HepG2 (cell line): ENCODE measurements around the gene TTLL11. TPM values are rescaled to one million over a fixed set of nuclear protein-coding genes. Genes with fewer than 3 reads are reported as not detected.

ENCODE experiments used
- ATAC-seq: fragments of 200-7000 bp; cut with Tn5 transposase; 3 replicates; pipeline ENCODE4 v1.9.1; 2020; ENCODE audit warnings: mild to moderate bottlenecking, moderate library complexity
- BruUV-seq: library from RNA; stranded (reverse); fragments of 400-500 nt; replicated peaks from 2 replicates; lab custom pipeline; 2021; lab: Mats Ljungman, UMichigan
- CTCF ChIA-PET: fragments of 300-600 bp; formaldehyde crosslinking; extraction: SDS; loops from one replicate; lab custom pipeline; 2021; ENCODE audit warnings: low total read pairs, inconsistent platforms, low intra/inter-chr PET ratio; lab: Yijun Ruan, JAX
- POLR2A ChIA-PET: fragments of 350-600 bp; sonication (Branson Sonifier 250); formaldehyde crosslinking; loops from one replicate; lab custom pipeline; 2020; ENCODE audit warnings: antibody characterized with exemption, inconsistent platforms; lab: Yijun Ruan, JAX
- DNase-seq: peaks from one replicate; pipeline ENCODE4 v3.0.0-alpha.2; 2015; ENCODE audit warnings: low spot score
- FAIRE-seq: peaks from 3 replicates; lab custom pipeline; 2011; peaks lifted over from hg19 to GRCh38; lab: Jason Lieb, UNC
- H2AFZ ChIP-seq: one replicate; pipeline ENCODE4 v1.6.1; 2011; ENCODE audit warnings: low read length, inconsistent platforms
- H3K27ac ChIP-seq: fragments of 300-600 bp; 3 replicates; pipeline ENCODE4 v1.8.0; 2011; ENCODE audit warnings: mixed run types, mild to moderate bottlenecking, mixed read lengths, low read length, inconsistent platforms; ENCODE audit not compliant: insufficient read depth; ENCODE audit errors: extremely low read length
- H3K27me3 ChIP-seq, 2 experiments: fragments of 200-600 bp in 1 of 2; 2 replicates in 1 of 2; 3 replicates in 1 of 2; pipeline versions ENCODE4 v1.6.0 to v1.8.0; 2011; ENCODE audit warnings: low read length in 2 of 2, mild to moderate bottlenecking in 2 of 2, moderate library complexity in 2 of 2, inconsistent platforms in 1 of 2; ENCODE audit not compliant: insufficient read depth in 2 of 2, control insufficient read depth in 1 of 2
- H3K36me3 ChIP-seq, 2 experiments: fragments of 200-600 bp in 1 of 2; replicated peaks in 1 of 2; 2 replicates in 1 of 2; 3 replicates in 1 of 2; pipeline versions ENCODE4 v1.5.1 to v1.8.0; 2011; ENCODE audit warnings: low read length in 2 of 2, inconsistent platforms in 1 of 2; ENCODE audit not compliant: insufficient read depth in 2 of 2, control insufficient read depth in 1 of 2
- H3K4me1 ChIP-seq: 2 replicates; pipeline ENCODE4 v1.5.1; 2012; ENCODE audit warnings: low read length, inconsistent platforms; ENCODE audit not compliant: insufficient read depth
- H3K4me2 ChIP-seq: 2 replicates; pipeline ENCODE4 v1.6.0; 2011; ENCODE audit warnings: low read depth, low read length, inconsistent platforms
- H3K4me3 ChIP-seq, 3 experiments: fragments of 200-600 bp in 1 of 3; sonication (generic), shearing (Covaris generic) in 1 of 3; replicated peaks in 1 of 3; 2 replicates each; pipeline ENCODE4 v1.5.1; 2011 to 2016; ENCODE audit warnings: low read length in 3 of 3, inconsistent platforms in 2 of 3, low read depth in 2 of 3, mild to moderate bottlenecking in 2 of 3, control low read depth in 1 of 3, mixed read lengths in 1 of 3; ENCODE audit not compliant: insufficient read depth in 1 of 3
- H3K79me2 ChIP-seq: one replicate; pipeline ENCODE4 v1.6.1; 2011; ENCODE audit warnings: low read length, inconsistent platforms; ENCODE audit not compliant: insufficient read depth
- H3K9ac ChIP-seq: 2 replicates; pipeline ENCODE4 v1.6.0; 2011; ENCODE audit warnings: mild to moderate bottlenecking, low read depth, low read length, inconsistent platforms; ENCODE audit not compliant: insufficient read depth
- H3K9me3 ChIP-seq: 2 replicates; pipeline ENCODE4 v1.5.1; 2012; ENCODE audit warnings: mild to moderate bottlenecking, low read length
- H4K20me1 ChIP-seq: 2 replicates; pipeline ENCODE4 v1.6.0; 2011; ENCODE audit warnings: inconsistent platforms, mild to moderate bottlenecking, low read length, moderate library complexity; ENCODE audit not compliant: insufficient read depth
- GABPA ChIP-seq, 2 experiments: IDR thresholded peaks; 2 replicates each; pipeline ENCODE4 v1.6.1; 2011 to 2016; ENCODE audit warnings: low read depth in 2 of 2, low read length in 1 of 2, missing biosample characterization in 1 of 2, missing genetic modification characterization in 1 of 2
- MTF2 ChIP-seq: sonication (generic); formaldehyde crosslinking; IDR thresholded peaks from 2 replicates; pipeline ENCODE4 v1.5.0; 2020; ENCODE audit warnings: missing genetic modification reagents, borderline replicate concordance
- PTBP1 ChIP-seq: fragments of 200-400 bp; formaldehyde crosslinking; IDR thresholded peaks from 2 replicates; pipeline ENCODE4 v1.6.1; 2018; ENCODE audit warnings: low read length, low read depth; ENCODE audit not compliant: poor library complexity, severe bottlenecking
- YEATS2 ChIP-seq: sonication (generic); formaldehyde crosslinking; IDR thresholded peaks from 2 replicates; pipeline ENCODE4 v1.4.0; 2020; ENCODE audit warnings: missing genetic modification reagents, borderline replicate concordance
- ZNF552 ChIP-seq: sonication (generic); formaldehyde crosslinking; IDR thresholded peaks from 2 replicates; pipeline ENCODE4 v1.9.0; 2022; ENCODE audit warnings: missing genetic modification reagents, mild to moderate bottlenecking, borderline replicate concordance
- ZNF556 ChIP-seq: sonication (generic); formaldehyde crosslinking; IDR thresholded peaks from 2 replicates; pipeline ENCODE4 v1.4.0; 2020; ENCODE audit warnings: mild to moderate bottlenecking, missing genetic modification reagents, borderline replicate concordance
- ZNF574 ChIP-seq: sonication (generic); formaldehyde crosslinking; IDR thresholded peaks from 2 replicates; pipeline ENCODE4 v1.4.0; 2020; ENCODE audit warnings: missing genetic modification reagents
- ZNF672 ChIP-seq: sonication (generic); formaldehyde crosslinking; IDR thresholded peaks from 2 replicates; pipeline ENCODE4 v1.8.1; 2022; ENCODE audit warnings: missing genetic modification reagents
- ZNF678 ChIP-seq: sonication (generic); formaldehyde crosslinking; IDR thresholded peaks from 2 replicates; pipeline ENCODE4 v1.4.0; 2020; ENCODE audit warnings: mild to moderate bottlenecking, missing genetic modification reagents
- ZSCAN9 ChIP-seq: IDR thresholded peaks from 2 replicates; pipeline ENCODE4 v1.6.1; 2016; ENCODE audit warnings: borderline replicate concordance
- WGBS: methylation state at CpG from one replicate; pipeline ENCODE4 v1.1.6; 2017; ENCODE audit warnings: low lambda C conversion rate; 5-methylcytosine and 5-hydroxymethylcytosine counted together
- in situ Hi-C: cut with HindIII; loops from 2 replicates; pipeline ENCODE4 v1.10.0; 2017; ENCODE audit warnings: low pct_unique_long_range_greater_than_20kb; ENCODE audit not compliant: extremely low pct_ligation_motif_present
- intact Hi-C: fragments of 100-400 bp; cut with micrococcal nuclease; formaldehyde crosslinking; loops from one replicate; pipeline ENCODE4 v1.10.0; 2022; ENCODE audit not compliant: unreplicated experiment
- polyA plus RNA-seq, 8 experiments: library from polyadenylated mRNA; depleted of rRNA in 3 of 8; stranded (reverse) in 7 of 8; unstranded in 1 of 8; fragments of >200 nt; fragmentation: Illumina TruSeq in 4 of 8; extraction: Trizol in 4 of 8; gene quantifications; 2 replicates each; pipeline versions ENCODE4 v1.2.1 to v1.2.3, GENCODE V29; 2011 to 2016; ENCODE audit warnings: low read depth in 4 of 8, missing spikeins in 1 of 8, mixed read lengths in 1 of 8; ENCODE audit not compliant: insufficient read depth in 1 of 8
- total RNA-seq, 5 experiments: library from RNA; depleted of rRNA; stranded (reverse); fragments of >200 nt; fragmentation: Illumina TruSeq; extraction: Trizol; gene quantifications; 2 replicates each; pipeline ENCODE4 v1.2.3, GENCODE V29; 2016; ENCODE audit warnings: low read depth in 1 of 5
- TF ChIP-seq, protein P1 (sequence below): sonication (generic); formaldehyde crosslinking; IDR thresholded peaks from 2 replicates; pipeline ENCODE4 v1.8.1; 2022; ENCODE audit warnings: low read depth, mild to moderate bottlenecking, missing genetic modification reagents
- TF ChIP-seq, protein P2 (sequence below): sonication (generic); formaldehyde crosslinking; IDR thresholded peaks from 2 replicates; pipeline ENCODE4 v1.8.1; 2023; ENCODE audit warnings: missing genetic modification reagents, inconsistent platforms, borderline replicate concordance
- TF ChIP-seq, protein P3 (sequence below): IDR thresholded peaks from 2 replicates; pipeline ENCODE4 v1.6.1; 2016; ENCODE audit warnings: missing genetic modification reagents, missing compliant biosample characterization
- TF ChIP-seq, protein P4 (sequence below): sonication (generic); formaldehyde crosslinking; IDR thresholded peaks from 2 replicates; pipeline ENCODE4 v1.5.0; 2020; ENCODE audit warnings: missing genetic modification reagents

TTLL11 gene
- total and polyA plus RNA-seq, 2 of the 13 experiments (the other 11 are each of a cell fraction or from before 2014, with no cell fraction given), result 4.5 to 5.2 TPM

DNA sequence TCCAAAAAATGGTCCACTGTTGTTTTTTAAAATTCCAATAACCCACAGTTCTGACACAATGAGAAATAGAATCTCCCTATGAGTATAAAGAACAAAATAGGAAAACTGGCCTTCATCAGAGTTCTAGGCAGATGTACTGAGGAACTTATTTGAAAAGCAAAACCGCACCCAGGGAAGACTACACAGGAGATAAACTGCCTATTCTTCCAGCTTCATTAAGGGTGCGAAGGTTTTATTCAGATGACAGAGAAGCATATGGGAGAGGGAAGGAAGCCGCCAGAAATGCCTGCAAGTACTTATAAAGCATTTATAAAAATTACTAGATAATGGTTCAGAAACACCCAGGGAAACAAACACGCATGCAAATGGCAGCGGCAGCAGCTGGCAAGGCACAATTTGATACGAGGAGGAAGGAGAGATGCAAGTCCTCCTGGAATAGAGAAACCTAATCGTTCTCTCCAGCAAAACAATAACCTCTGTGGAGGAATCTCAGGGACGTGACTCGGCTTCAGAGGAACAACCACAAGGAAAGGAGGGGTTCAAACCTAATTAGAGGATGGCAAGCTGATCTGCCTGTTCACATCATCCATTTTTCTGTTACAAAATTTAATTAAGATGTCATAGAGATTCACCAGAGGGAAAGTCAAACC, 9.0 kb downstream of the TTLL11 start (continued):
- TF ChIP-seq, protein P1, sequence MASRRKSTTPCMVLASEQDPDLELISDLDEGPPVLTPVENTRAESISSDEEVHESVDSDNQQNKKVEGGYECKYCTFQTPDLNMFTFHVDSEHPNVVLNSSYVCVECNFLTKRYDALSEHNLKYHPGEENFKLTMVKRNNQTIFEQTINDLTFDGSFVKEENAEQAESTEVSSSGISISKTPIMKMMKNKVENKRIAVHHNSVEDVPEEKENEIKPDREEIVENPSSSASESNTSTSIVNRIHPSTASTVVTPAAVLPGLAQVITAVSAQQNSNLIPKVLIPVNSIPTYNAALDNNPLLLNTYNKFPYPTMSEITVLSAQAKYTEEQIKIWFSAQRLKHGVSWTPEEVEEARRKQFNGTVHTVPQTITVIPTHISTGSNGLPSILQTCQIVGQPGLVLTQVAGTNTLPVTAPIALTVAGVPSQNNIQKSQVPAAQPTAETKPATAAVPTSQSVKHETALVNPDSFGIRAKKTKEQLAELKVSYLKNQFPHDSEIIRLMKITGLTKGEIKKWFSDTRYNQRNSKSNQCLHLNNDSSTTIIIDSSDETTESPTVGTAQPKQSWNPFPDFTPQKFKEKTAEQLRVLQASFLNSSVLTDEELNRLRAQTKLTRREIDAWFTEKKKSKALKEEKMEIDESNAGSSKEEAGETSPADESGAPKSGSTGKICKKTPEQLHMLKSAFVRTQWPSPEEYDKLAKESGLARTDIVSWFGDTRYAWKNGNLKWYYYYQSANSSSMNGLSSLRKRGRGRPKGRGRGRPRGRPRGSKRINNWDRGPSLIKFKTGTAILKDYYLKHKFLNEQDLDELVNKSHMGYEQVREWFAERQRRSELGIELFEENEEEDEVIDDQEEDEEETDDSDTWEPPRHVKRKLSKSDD (CRISPR knock-in tag), result no peak
- TF ChIP-seq, protein P2, sequence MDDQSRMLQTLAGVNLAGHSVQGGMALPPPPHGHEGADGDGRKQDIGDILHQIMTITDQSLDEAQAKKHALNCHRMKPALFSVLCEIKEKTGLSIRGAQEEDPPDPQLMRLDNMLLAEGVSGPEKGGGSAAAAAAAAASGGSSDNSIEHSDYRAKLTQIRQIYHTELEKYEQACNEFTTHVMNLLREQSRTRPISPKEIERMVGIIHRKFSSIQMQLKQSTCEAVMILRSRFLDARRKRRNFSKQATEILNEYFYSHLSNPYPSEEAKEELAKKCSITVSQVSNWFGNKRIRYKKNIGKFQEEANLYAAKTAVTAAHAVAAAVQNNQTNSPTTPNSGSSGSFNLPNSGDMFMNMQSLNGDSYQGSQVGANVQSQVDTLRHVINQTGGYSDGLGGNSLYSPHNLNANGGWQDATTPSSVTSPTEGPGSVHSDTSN (CRISPR knock-in tag), result no peak
- TF ChIP-seq YEATS2 (CRISPR knock-in tag), result no peak
- TF ChIP-seq, protein P3, sequence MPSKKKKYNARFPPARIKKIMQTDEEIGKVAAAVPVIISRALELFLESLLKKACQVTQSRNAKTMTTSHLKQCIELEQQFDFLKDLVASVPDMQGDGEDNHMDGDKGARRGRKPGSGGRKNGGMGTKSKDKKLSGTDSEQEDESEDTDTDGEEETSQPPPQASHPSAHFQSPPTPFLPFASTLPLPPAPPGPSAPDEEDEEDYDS (CRISPR knock-in tag), result no peak
- no peak for TF ChIP-seq ZNF556 (CRISPR knock-in tag)
- no peak for TF ChIP-seq ZNF678

GRCh38 chr9:122080986-122081385, 12.1 kb downstream of the TTLL11 start:
- intact Hi-C loops, result no loop called here
- Histone ChIP-seq H3K9me3 (no peaks in the 10 kb centered on the region), H3K4me1 (peaks cover 9% of the 10 kb centered on the region), H2AFZ (no peak overlapping the region), H3K79me2 (no peaks in the 10 kb centered on the region), H3K36me3 (no peaks in the 10 kb centered on the region), H3K4me3 (no peak overlapping the region), H3K4me2 (no peak overlapping the region), H3K27me3 (no peaks in the 10 kb centered on the region), H4K20me1 (no peaks in the 10 kb centered on the region), H3K9ac (no peak overlapping the region), H3K27ac (no peak overlapping the region)
- TF ChIP-seq ZNF552 (CRISPR knock-in tag), result no peak
- no peak for TF ChIP-seq MTF2 (CRISPR knock-in tag)
- TF ChIP-seq, protein P4, sequence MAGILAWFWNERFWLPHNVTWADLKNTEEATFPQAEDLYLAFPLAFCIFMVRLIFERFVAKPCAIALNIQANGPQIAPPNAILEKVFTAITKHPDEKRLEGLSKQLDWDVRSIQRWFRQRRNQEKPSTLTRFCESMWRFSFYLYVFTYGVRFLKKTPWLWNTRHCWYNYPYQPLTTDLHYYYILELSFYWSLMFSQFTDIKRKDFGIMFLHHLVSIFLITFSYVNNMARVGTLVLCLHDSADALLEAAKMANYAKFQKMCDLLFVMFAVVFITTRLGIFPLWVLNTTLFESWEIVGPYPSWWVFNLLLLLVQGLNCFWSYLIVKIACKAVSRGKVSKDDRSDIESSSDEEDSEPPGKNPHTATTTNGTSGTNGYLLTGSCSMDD (CRISPR knock-in tag), result no peak
- TF ChIP-seq ZNF574 (CRISPR knock-in tag), result no peak
- TF ChIP-seq GABPA (IDR thresholded peaks at IDR 0.05; ENCODE audit: low read depth, low read length), result no peak
- TF ChIP-seq GABPA (CRISPR knock-in tag; IDR thresholded peaks at IDR 0.05; ENCODE audit: low read depth), result 0 out of 2 replicates have a peak, but pooled peaks have one; percentile 12
- no peak for TF ChIP-seq ZNF672
- no peak for TF ChIP-seq ZSCAN9
- no peak for TF ChIP-seq PTBP1
- ChIA-PET CTCF (no interaction called here), POLR2A (no interaction called here)
- ATAC-seq (no peak), DNase-seq (no peak), FAIRE-seq (no peak)
- 65% methylated on average over 5 of the region's 5 CpGs for WGBS
- in situ Hi-C loops, result no loop called here
- BruUV-seq, result no TSS peak
